Activated naive CD4-positive, alpha-beta T cell treated with anti-CD3 and anti-CD28 coated beads, Interleukin-2, amount 50 U/mL, for 72 hours (primary cell): ENCODE measurements around the gene BAIAP3. TPM values are rescaled to one million over a fixed set of nuclear protein-coding genes. Genes with fewer than 3 reads are reported as not detected.

ENCODE experiments used
- total RNA-seq, 2 donors: library from RNA; stranded (reverse); gene quantifications; one replicate each; pipeline ENCODE4 v1.2.3, GENCODE V29; 2022

The BAIAP3 gene
- total RNA-seq, 2 donors from 2014 or later, result 0.34 to 1.9 TPM

Other genes starting within 250 kb of the BAIAP3 start
- gene C1QTNF8, start 237.4 kb upstream of the BAIAP3 start, total RNA-seq, result not detected
- 1 to 10 TPM in 1 of 2 donors, under 1 TPM in 1; 0.68 to 1.7 TPM for gene CACNA1H, start 180.5 kb upstream of the BAIAP3 start, total RNA-seq
- not detected for gene TPSG1, start 108.4 kb upstream of the BAIAP3 start, total RNA-seq
- 1 to 10 TPM in 1 of 2 donors, not detected in 1; 1.3 TPM for gene TPSB2, start 103.5 kb upstream of the BAIAP3 start, total RNA-seq
- gene TPSAB1, start 92.9 kb upstream of the BAIAP3 start, total RNA-seq, result under 1 TPM; 0.64 to 0.77 TPM
- gene TPSD1, start 77.6 kb upstream of the BAIAP3 start, total RNA-seq, result not detected
- gene UBE2I, start 24.0 kb upstream of the BAIAP3 start, total RNA-seq, result 100 to 1,000 TPM; 205 to 246 TPM
- 10 to 100 TPM; 34.4 to 50.8 TPM for gene TSR3, start 18.2 kb downstream of the BAIAP3 start, total RNA-seq
- 10 to 100 TPM; 21.7 to 25.4 TPM for gene GNPTG, start 18.3 kb downstream of the BAIAP3 start, total RNA-seq
- 10 to 100 TPM; 38.0 to 72.1 TPM for gene UNKL, start 81.1 kb downstream of the BAIAP3 start, total RNA-seq
- gene UQCC4, start 87.1 kb downstream of the BAIAP3 start, total RNA-seq, result 10 to 100 TPM; 12.4 to 15.2 TPM
- under 1 TPM in 1 of 2 donors, not detected in 1; 0.27 TPM for gene PERCC1, start 97.4 kb downstream of the BAIAP3 start, total RNA-seq
- 1 to 10 TPM; 2.6 to 3.6 TPM for gene CCDC154, start 110.9 kb downstream of the BAIAP3 start, total RNA-seq
- 100 to 1,000 TPM in 1 of 2 donors, 10 to 100 TPM in 1; 43.2 to 138 TPM for gene CLCN7, start 141.4 kb downstream of the BAIAP3 start, total RNA-seq
- gene PTX4, start 155.3 kb downstream of the BAIAP3 start, total RNA-seq, result not detected
- gene TELO2, start 159.7 kb downstream of the BAIAP3 start, total RNA-seq, result 10 to 100 TPM; 53.4 to 94.9 TPM
- 10 to 100 TPM; 10.3 to 17.6 TPM for gene TMEM204, start 200.0 kb downstream of the BAIAP3 start, total RNA-seq